Measurements from ENCODE around the gene MYCN.

MYCN gene

GRCh38 chr2:15980605-15981098 is 40.3 kb downstream of the MYCN start:
- DNase-seq, result no peak

GRCh38 chr2:15981646-15982045 is 41.3 kb downstream of the MYCN start:
- no peak for DNase-seq

GRCh38 chr2:15982285-15983044 is 42.1 kb downstream of the MYCN start:
- no peak for DNase-seq

GRCh38 chr2:15983496-15983895 is 43.1 kb downstream of the MYCN start:
- DNase-seq, result no peak

GRCh38 chr2:15984368-15985255 is 44.3 kb downstream of the MYCN start:
- DNase-seq, result no peak

GRCh38 chr2:15985531-15985930 is 45.2 kb downstream of the MYCN start:
- DNase-seq, result no peak

GRCh38 chr2:15986068-15986560 is 45.8 kb downstream of the MYCN start:
- no peak for DNase-seq

- DNase-seq, result no peak
Observed at GRCh38 chr2:15986644-15987043, 46.3 kb downstream of the MYCN start.

- DNase-seq, result no peak
Observed at GRCh38 chr2:15988733-15989132, 48.4 kb downstream of the MYCN start.

- no peak for DNase-seq
Observed at GRCh38 chr2:15989559-15989958, 49.2 kb downstream of the MYCN start.

GRCh38 chr2:15990151-15991101 is 50.1 kb downstream of the MYCN start:
- no peak for DNase-seq

- no peak for DNase-seq
Observed at GRCh38 chr2:15991231-15991630, 50.9 kb downstream of the MYCN start.

GRCh38 chr2:15992457-15993231 is 52.3 kb downstream of the MYCN start:
- DNase-seq, result no peak

- DNase-seq, result no peak
Observed at GRCh38 chr2:15993232-15993610, 52.9 kb downstream of the MYCN start.

GRCh38 chr2:15993666-15994065 is 53.3 kb downstream of the MYCN start:
- no peak for DNase-seq

GRCh38 chr2:15995603-15996002 is 55.3 kb downstream of the MYCN start:
- DNase-seq, result no peak
